Left ventricle myocardium inferior (tissue), 1 donor: ENCODE measurements around the gene NOL9. TPM values are rescaled to one million over a fixed set of nuclear protein-coding genes. Genes with fewer than 3 reads are reported as not detected.

Experiments
- DNase-seq: peaks from one replicate; pipeline ENCODE4 v3.0.0-alpha.2; 2020
- H3K27ac ChIP-seq: fragments of 200-600 bp; replicated peaks from 2 replicates; pipeline ENCODE4 v1.8.0; 2021
- H3K27me3 ChIP-seq: fragments of 200-600 bp; 2 replicates; pipeline ENCODE4 v1.8.0; 2021; ENCODE audit warnings: low read depth
- H3K36me3 ChIP-seq: fragments of 200-600 bp; 2 replicates; pipeline ENCODE4 v1.8.0; 2021
- H3K4me1 ChIP-seq: fragments of 200-600 bp; 2 replicates; pipeline ENCODE4 v1.8.0; 2021
- H3K4me3 ChIP-seq: fragments of 200-600 bp; 2 replicates; pipeline ENCODE4 v1.8.0; 2021; ENCODE audit warnings: mild to moderate bottlenecking, moderate library complexity
- H3K9me3 ChIP-seq: fragments of 200-600 bp; replicated peaks from 2 replicates; pipeline ENCODE4 v1.8.0; 2021
- intact Hi-C: fragments of 100-400 bp; cut with micrococcal nuclease; formaldehyde crosslinking; loops from one replicate; pipeline ENCODE4 v1.11.0; 2022
- total RNA-seq: library from RNA; stranded (reverse); fragmentation: NEBNext Ultra II Directional; extraction: Animal tissue kit (Norgen Biotek cat#: 25700); gene quantifications from one replicate; pipeline ENCODE4 v1.2.1, GENCODE V29; 2021
- TF ChIP-seq, protein P1 (sequence below): fragments of 200-600 bp; IDR thresholded peaks from 2 replicates; pipeline ENCODE4 v1.8.0; 2021; ENCODE audit warnings: antibody characterized with exemption, mild to moderate bottlenecking, borderline replicate concordance
- donor health status: DM: no; HTN: yes; CAD: no; lungs with severe emphysema.

The NOL9 gene
- total RNA-seq, 1 donor from 2014 or later, result 13.4 TPM

GRCh38 chr1:6510493-6510892, 43.8 kb downstream of the NOL9 start:
- Histone ChIP-seq H3K4me1 (peaks cover 28% of the 10 kb centered on the region), H3K27ac (peak overlapping the region; percentile 33), H3K36me3 (no peaks in the 10 kb centered on the region), H3K27me3 (no peaks in the 10 kb centered on the region), H3K9me3 (no peaks in the 10 kb centered on the region), H3K4me3 (no peak overlapping the region)
- no peak for DNase-seq
- TF ChIP-seq, protein P1, sequence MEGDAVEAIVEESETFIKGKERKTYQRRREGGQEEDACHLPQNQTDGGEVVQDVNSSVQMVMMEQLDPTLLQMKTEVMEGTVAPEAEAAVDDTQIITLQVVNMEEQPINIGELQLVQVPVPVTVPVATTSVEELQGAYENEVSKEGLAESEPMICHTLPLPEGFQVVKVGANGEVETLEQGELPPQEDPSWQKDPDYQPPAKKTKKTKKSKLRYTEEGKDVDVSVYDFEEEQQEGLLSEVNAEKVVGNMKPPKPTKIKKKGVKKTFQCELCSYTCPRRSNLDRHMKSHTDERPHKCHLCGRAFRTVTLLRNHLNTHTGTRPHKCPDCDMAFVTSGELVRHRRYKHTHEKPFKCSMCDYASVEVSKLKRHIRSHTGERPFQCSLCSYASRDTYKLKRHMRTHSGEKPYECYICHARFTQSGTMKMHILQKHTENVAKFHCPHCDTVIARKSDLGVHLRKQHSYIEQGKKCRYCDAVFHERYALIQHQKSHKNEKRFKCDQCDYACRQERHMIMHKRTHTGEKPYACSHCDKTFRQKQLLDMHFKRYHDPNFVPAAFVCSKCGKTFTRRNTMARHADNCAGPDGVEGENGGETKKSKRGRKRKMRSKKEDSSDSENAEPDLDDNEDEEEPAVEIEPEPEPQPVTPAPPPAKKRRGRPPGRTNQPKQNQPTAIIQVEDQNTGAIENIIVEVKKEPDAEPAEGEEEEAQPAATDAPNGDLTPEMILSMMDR, result no peak
- intact Hi-C loops, result no loop called here

- Histone ChIP-seq H3K36me3 (no peaks in the 10 kb centered on the region), H3K27ac (peak overlapping the region; percentile 33), H3K4me1 (peaks cover 25% of the 10 kb centered on the region), H3K9me3 (no peaks in the 10 kb centered on the region), H3K4me3 (no peak overlapping the region), H3K27me3 (no peaks in the 10 kb centered on the region)
- DNase-seq, result no peak
- intact Hi-C loops, result no loop called here
- TF ChIP-seq, protein P1, result no peak
These were observed 44.4 kb downstream of the NOL9 start for GRCh38 chr1:6509919-6510291.

DNA sequence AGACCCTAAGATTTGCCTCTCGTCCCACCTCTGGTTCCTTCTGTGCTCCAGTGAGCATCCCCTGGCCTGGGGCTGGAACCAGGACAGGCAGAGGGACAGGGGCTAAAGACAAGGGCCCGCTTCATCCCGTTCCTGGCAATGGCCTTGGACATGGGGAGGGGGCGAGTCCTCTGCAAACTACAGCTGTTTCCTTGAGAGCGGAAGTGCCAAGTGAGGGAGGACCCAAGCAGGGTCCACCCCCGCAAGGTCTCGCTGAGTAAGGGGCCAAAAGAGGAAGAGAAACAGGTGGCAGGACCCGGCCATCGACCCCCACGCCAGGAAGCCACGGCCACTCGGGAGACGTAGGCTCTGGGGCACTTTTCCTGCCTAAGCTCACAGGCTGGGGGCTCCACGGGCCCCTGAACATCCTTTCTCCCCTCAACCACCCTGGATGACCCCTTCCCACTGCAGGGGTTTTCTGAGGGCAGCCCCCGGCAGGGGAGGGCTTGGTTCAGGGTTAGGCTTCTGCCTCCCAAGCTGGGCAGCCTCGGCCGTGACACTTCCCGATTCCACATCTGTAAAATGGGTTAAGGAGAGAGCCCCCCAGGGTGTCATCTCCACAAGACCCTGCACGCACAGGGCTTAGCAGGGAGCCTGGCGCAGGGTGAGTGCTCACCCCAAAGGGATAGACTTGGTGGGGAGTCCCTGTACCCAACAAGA, 44.9 kb downstream of the NOL9 start:
- Histone ChIP-seq H3K4me1 (peaks cover 25% of the 10 kb centered on the region), H3K9me3 (no peaks in the 10 kb centered on the region), H3K27ac (peak overlapping the region; percentile 33), H3K4me3 (no peak overlapping the region), H3K27me3 (no peaks in the 10 kb centered on the region), H3K36me3 (no peaks in the 10 kb centered on the region)
- no peak for DNase-seq
- TF ChIP-seq, protein P1, result no peak
- intact Hi-C loops, result no loop called here

DNA sequence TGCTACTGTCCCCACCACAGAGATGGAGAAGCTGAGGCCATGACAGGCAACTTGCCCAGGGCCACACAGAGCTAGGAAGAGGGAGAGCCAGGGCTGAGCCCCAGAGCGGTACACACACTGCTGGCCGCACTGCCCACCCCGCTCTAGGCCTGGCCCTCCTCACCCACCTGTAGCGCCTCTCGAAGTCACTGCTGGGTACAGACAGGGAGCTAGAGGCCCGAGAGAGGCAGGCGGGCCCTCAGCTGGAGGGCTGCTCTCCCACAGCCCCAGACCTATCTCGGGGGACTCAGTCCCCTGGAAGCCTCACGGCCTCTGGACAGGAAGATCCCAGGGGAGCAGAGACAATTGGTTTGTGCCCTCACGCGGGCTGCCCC, 45.5 kb downstream of the NOL9 start:
- DNase-seq, result no peak
- TF ChIP-seq, protein P1, result no peak
- intact Hi-C loops, result no loop called here
- no peaks in the 10 kb centered on the region for H3K36me3 ChIP-seq
- H3K4me3 ChIP-seq, result no peak overlapping the region
- no peaks in the 10 kb centered on the region for H3K9me3 ChIP-seq
- H3K4me1 ChIP-seq, result peaks cover 24% of the 10 kb centered on the region
- H3K27ac ChIP-seq, result peak overlapping the region; percentile 18
- H3K27me3 ChIP-seq, result no peaks in the 10 kb centered on the region

DNA sequence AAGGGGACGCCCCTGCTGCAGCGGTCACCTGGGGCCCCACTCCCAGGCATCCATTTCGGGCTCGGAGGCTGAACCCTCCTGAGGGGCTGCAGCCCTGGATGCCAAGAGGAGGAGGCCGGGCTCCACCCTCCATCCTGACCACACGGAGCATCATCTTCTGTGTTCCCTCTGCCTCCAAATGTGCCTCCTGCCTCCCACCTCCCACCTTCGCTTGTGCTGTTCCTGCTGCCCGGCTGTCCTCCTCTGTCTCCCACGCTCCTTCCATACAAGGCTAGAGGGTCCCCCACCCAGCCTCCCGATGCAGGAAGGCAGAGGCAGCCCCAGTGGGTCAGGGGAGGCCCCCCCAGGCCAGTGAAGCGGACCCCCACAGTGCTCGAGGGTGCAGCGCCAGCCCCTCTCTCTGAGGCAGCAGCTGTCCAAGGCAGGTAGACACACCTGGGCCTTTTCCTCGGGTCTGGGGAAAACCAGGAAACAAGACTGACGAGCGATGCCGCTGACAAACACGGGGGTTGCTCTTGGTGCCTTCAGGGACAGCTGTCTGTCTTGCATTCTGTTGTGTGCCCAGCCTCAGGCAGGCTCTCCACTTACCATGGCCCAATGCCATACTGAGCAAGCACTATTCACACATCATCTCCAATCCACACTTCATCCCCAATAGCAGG, 46.0 kb downstream of the NOL9 start:
- Histone ChIP-seq H3K27ac (no peak overlapping the region), H3K4me3 (no peak overlapping the region), H3K9me3 (no peaks in the 10 kb centered on the region), H3K4me1 (peaks cover 19% of the 10 kb centered on the region), H3K36me3 (no peaks in the 10 kb centered on the region), H3K27me3 (no peaks in the 10 kb centered on the region)
- TF ChIP-seq, protein P1, result no peak
- DNase-seq, result no peak
- intact Hi-C loops, result no loop called here
